ENCODE results near the gene SORCS3. TPM values are rescaled to one million over a fixed set of nuclear protein-coding genes. Genes with fewer than 3 reads are reported as not detected.

SORCS3 gene
- total RNA-seq, 1 experiment from 2014 or later = 0.04 TPM

GRCh38 chr10:105170521-105170920, 529.4 kb downstream of the SORCS3 start:
- H4K5ac ChIP-seq (ENCODE audit: insufficient read length, low read depth, low read length) = no peak overlapping the region
- no peak overlapping the region for H4K8ac ChIP-seq (replicated peaks; ENCODE audit: insufficient read length, low read depth, low read length)
- H3T11ph ChIP-seq (ENCODE audit: low read length) = no peak overlapping the region
- no peak overlapping the region for H3K27ac ChIP-seq (ENCODE audit: insufficient read length, low read depth, low read length)
- no peak overlapping the region for H2BK20ac ChIP-seq (ENCODE audit: low read depth, low read length, poor library complexity, severe bottlenecking)
- H3K27ac Mint-ChIP-seq = no peak overlapping the region
- H3K79me1 ChIP-seq (ENCODE audit: insufficient read depth, low read depth, low read length, poor library complexity, severe bottlenecking) = no peaks in the 10 kb centered on the region
- no peak overlapping the region for H3K4ac ChIP-seq (ENCODE audit: low read depth, low read length)
- no peak overlapping the region for H2BK5ac ChIP-seq (ENCODE audit: insufficient read length, low read length)
- no peaks in the 10 kb centered on the region; the same call in 1 of the 2 replicates for H3K27me3 Mint-ChIP-seq (ENCODE audit: low read depth)
- no CpG with 5 or more reads among the region's 1 CpG for WGBS (ENCODE audit: extremely low coverage, insufficient read length, low lambda C conversion rate)
- no peak overlapping the region for H2AK5ac ChIP-seq (ENCODE audit: insufficient read length, low read length)
- no peak for DNase-seq
- no peak overlapping the region for H2BK15ac ChIP-seq (ENCODE audit: low read depth, low read length)
- H3K4me1 Mint-ChIP-seq = no peaks in the 10 kb centered on the region
- no peaks in the 10 kb centered on the region for H3K36me3 Mint-ChIP-seq (ENCODE audit: insufficient read depth in 1 of 3, low read depth in 3 of 3)
- no peaks in the 10 kb centered on the region for H3K9me3 Mint-ChIP-seq
- H2BK12ac ChIP-seq (ENCODE audit: insufficient read length, low read depth, low read length) = no peak overlapping the region
- no peak overlapping the region for H3K4me2 ChIP-seq (ENCODE audit: insufficient read depth, insufficient read length, low read length)
- H3K23ac ChIP-seq (ENCODE audit: insufficient read length, low read depth, low read length) = no peak overlapping the region
- H3K4me3 Mint-ChIP-seq = no peak overlapping the region
- H3K18ac ChIP-seq (ENCODE audit: insufficient read length, low read depth, low read length) = no peak overlapping the region
- H3K79me2 ChIP-seq (ENCODE audit: insufficient read depth, low read length) = no peaks in the 10 kb centered on the region
- no peak overlapping the region for H3K14ac ChIP-seq (ENCODE audit: insufficient read depth, low read length)
- TF ChIP-seq CTCF (conservative IDR thresholded peaks at IDR 0.05) = no peak
- H3K23me2 ChIP-seq (ENCODE audit: insufficient read length, low read depth, low read length, poor library complexity, severe bottlenecking) = no peaks in the 10 kb centered on the region
- no peak overlapping the region for H2AFZ ChIP-seq (ENCODE audit: low read length)
- no peak overlapping the region for H2BK120ac ChIP-seq (ENCODE audit: low read depth, low read length, poor library complexity, severe bottlenecking)
- H3K27me3 ChIP-seq (ENCODE audit: insufficient read depth, low read length) = no peaks in the 10 kb centered on the region
- no peak overlapping the region for H3K56ac ChIP-seq (ENCODE audit: insufficient read length, low read depth, low read length)
- H3K9ac ChIP-seq (ENCODE audit: extremely low read depth, insufficient read length, low read length) = no peak overlapping the region
- H4K91ac ChIP-seq (ENCODE audit: insufficient read length, low read depth, low read length) = no peak overlapping the region
- no peaks in the 10 kb centered on the region for H4K20me1 ChIP-seq (ENCODE audit: control insufficient read depth, insufficient read depth, insufficient read length)
- no peaks in the 10 kb centered on the region for H3K9me3 ChIP-seq (ENCODE audit: control insufficient read depth, low read depth, low read length)
- no peaks in the 10 kb centered on the region for H3K4me1 ChIP-seq (ENCODE audit: insufficient read depth, low read length)

All from H9 (cell line).